Neuron (in vitro differentiated cells): ENCODE measurements around the gene TUBB4B.
"Not testable (repeated sequence)": the region's sequence is repeated elsewhere in the genome, so short reads cannot be mapped to it uniquely, and the experiment has no call there.

Experiments
- H2AFZ ChIP-seq: one replicate; pipeline ENCODE4 v1.6.1; 2013; ENCODE audit warnings: low read depth, mild to moderate bottlenecking, inconsistent platforms, low read length, moderate library complexity
- H3K27me3 ChIP-seq: one replicate; pipeline ENCODE4 v1.6.1; 2013; ENCODE audit warnings: low read length; ENCODE audit not compliant: insufficient read depth
- H3K36me3 ChIP-seq: one replicate; pipeline ENCODE4 v1.6.1; 2013; ENCODE audit warnings: low read length; ENCODE audit not compliant: insufficient read depth
- H3K4me1 ChIP-seq: one replicate; pipeline ENCODE4 v1.6.1; 2013; ENCODE audit warnings: low read length; ENCODE audit not compliant: insufficient read depth
- H3K4me3 ChIP-seq: 2 replicates; pipeline ENCODE4 v1.5.1; 2013; ENCODE audit warnings: mild to moderate bottlenecking, low read length, moderate library complexity
- H3K9me3 ChIP-seq: one replicate; pipeline ENCODE4 v1.6.1; 2013; ENCODE audit warnings: low read length

Gene TUBB4B

GRCh38 chr9:137241490-137242268, 592 bp downstream of the TUBB4B start:
- Histone ChIP-seq H3K27me3 (no peaks in the 10 kb centered on the region), H3K4me3 (peak overlapping the region; percentile 89), H3K4me1 (peaks cover 23% of the 10 kb centered on the region), H2AFZ (no peak overlapping the region), H3K36me3 (peaks cover 23% of the 10 kb centered on the region), H3K9me3 (no peaks in the 10 kb centered on the region)

GRCh38 chr9:137242269-137243203, 1.4 kb downstream of the TUBB4B start:
- no peaks in the 10 kb centered on the region for H3K27me3 ChIP-seq
- H3K4me1 ChIP-seq, result peaks cover 21% of the 10 kb centered on the region
- no peaks in the 10 kb centered on the region for H3K9me3 ChIP-seq
- H3K36me3 ChIP-seq, result peaks cover 23% of the 10 kb centered on the region
- H3K4me3 ChIP-seq, result peak overlapping the region; percentile 89
- H2AFZ ChIP-seq, result no peak overlapping the region

- H3K4me3 ChIP-seq, result not testable (repeated sequence)
- peaks cover 23% of the 10 kb centered on the region for H3K36me3 ChIP-seq
Measured at GRCh38 chr9:137243266-137243625, 2.2 kb downstream of the TUBB4B start.

GRCh38 chr9:137243626-137244485, 2.8 kb downstream of the TUBB4B start:
- H3K4me1 ChIP-seq, result peaks cover 22% of the 10 kb centered on the region
- H2AFZ ChIP-seq, result no peak overlapping the region
- no peak overlapping the region for H3K4me3 ChIP-seq
- no peaks in the 10 kb centered on the region for H3K27me3 ChIP-seq
- H3K9me3 ChIP-seq, result no peaks in the 10 kb centered on the region
- H3K36me3 ChIP-seq, result peaks cover 23% of the 10 kb centered on the region

More at GRCh38 chr9:137243266-137243625, 2.2 kb downstream of the TUBB4B start:
- peaks cover 25% of the 10 kb centered on the region for H3K4me1 ChIP-seq
- not testable (repeated sequence) for H3K27me3 ChIP-seq, H2AFZ ChIP-seq, H3K9me3 ChIP-seq

- Histone ChIP-seq H3K27me3 (no peaks in the 10 kb centered on the region), H3K4me1 (peaks cover 21% of the 10 kb centered on the region), H3K9me3 (no peaks in the 10 kb centered on the region), H3K4me3 (no peak overlapping the region), H2AFZ (no peak overlapping the region), H3K36me3 (peaks cover 23% of the 10 kb centered on the region)
Measured at GRCh38 chr9:137244486-137245449, 3.7 kb downstream of the TUBB4B start.

- Histone ChIP-seq H3K27me3 (no peaks in the 10 kb centered on the region), H3K4me1 (peaks cover 24% of the 10 kb centered on the region), H3K9me3 (no peaks in the 10 kb centered on the region), H2AFZ (no peak overlapping the region), H3K4me3 (no peak overlapping the region), H3K36me3 (peaks cover 23% of the 10 kb centered on the region)
Measured at GRCh38 chr9:137245450-137246421, 4.6 kb downstream of the TUBB4B start.

- Histone ChIP-seq H2AFZ (no peak overlapping the region), H3K4me1 (peaks cover 34% of the 10 kb centered on the region), H3K4me3 (no peak overlapping the region), H3K27me3 (no peaks in the 10 kb centered on the region), H3K9me3 (no peaks in the 10 kb centered on the region), H3K36me3 (peaks cover 17% of the 10 kb centered on the region)
Measured at GRCh38 chr9:137247135-137247915, 6.2 kb downstream of the TUBB4B start.

GRCh38 chr9:137247916-137248175, 6.8 kb downstream of the TUBB4B start:
- peaks cover 29% of the 10 kb centered on the region for H3K4me1 ChIP-seq
- H2AFZ ChIP-seq, result no peak overlapping the region
- H3K36me3 ChIP-seq, result peaks cover 11% of the 10 kb centered on the region
- no peaks in the 10 kb centered on the region for H3K9me3 ChIP-seq
- H3K4me3 ChIP-seq, result no peak overlapping the region
- H3K27me3 ChIP-seq, result no peaks in the 10 kb centered on the region

GRCh38 chr9:137250329-137251193, 9.5 kb downstream of the TUBB4B start:
- Histone ChIP-seq H3K4me3 (no peak overlapping the region), H2AFZ (no peak overlapping the region), H3K27me3 (no peaks in the 10 kb centered on the region), H3K4me1 (peaks cover 36% of the 10 kb centered on the region), H3K36me3 (no peaks in the 10 kb centered on the region), H3K9me3 (no peaks in the 10 kb centered on the region)

- H3K9me3 ChIP-seq, result no peaks in the 10 kb centered on the region
- no peaks in the 10 kb centered on the region for H3K27me3 ChIP-seq
- H3K4me1 ChIP-seq, result peaks cover 41% of the 10 kb centered on the region
- peaks cover 1% of the 10 kb centered on the region for H3K36me3 ChIP-seq
- no peak within 1 kb of the TSS for H3K4me3 ChIP-seq
- H2AFZ ChIP-seq, result no peak within 1 kb of the TSS
Measured at GRCh38 chr9:137251194-137251461, 10.0 kb downstream of the TUBB4B start, which contains the start of gene STPG3. STPG3 (plus strand) TSS chr9:137251286; CDS start chr9:137251287, 1 bp downstream.
